ENCODE measurements around the gene DGKB.

Gene DGKB

DNA sequence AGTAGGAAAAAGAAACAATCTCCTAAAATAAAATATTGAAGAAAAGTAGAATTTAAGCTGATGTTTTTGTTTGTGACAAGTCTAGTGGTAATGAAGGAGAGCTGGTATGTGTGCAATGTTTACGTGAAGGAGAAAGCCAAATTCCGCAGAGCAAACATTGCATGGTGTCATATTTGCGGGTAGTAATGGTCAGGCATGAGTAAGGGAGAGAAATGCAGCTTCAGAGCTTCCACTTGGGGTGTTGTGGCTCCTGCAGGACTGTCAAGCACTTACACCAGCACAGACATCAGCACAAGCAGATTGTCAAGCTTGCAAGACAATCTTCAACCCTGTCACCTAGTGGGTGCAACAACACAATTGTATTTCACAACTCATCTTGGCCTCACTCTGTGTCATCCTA lies 776.6 kb downstream of the DGKB start:
- no peak for DNase-seq (ENCODE audit: low read depth)
- H3K4me3 ChIP-seq (ENCODE audit: low read depth, low read length): no peak overlapping the region
- TF ChIP-seq, protein P1, sequence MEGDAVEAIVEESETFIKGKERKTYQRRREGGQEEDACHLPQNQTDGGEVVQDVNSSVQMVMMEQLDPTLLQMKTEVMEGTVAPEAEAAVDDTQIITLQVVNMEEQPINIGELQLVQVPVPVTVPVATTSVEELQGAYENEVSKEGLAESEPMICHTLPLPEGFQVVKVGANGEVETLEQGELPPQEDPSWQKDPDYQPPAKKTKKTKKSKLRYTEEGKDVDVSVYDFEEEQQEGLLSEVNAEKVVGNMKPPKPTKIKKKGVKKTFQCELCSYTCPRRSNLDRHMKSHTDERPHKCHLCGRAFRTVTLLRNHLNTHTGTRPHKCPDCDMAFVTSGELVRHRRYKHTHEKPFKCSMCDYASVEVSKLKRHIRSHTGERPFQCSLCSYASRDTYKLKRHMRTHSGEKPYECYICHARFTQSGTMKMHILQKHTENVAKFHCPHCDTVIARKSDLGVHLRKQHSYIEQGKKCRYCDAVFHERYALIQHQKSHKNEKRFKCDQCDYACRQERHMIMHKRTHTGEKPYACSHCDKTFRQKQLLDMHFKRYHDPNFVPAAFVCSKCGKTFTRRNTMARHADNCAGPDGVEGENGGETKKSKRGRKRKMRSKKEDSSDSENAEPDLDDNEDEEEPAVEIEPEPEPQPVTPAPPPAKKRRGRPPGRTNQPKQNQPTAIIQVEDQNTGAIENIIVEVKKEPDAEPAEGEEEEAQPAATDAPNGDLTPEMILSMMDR (IDR thresholded peaks at IDR 0.05; ENCODE audit: low read depth, low read length, missing control alignments): no peak

DNA sequence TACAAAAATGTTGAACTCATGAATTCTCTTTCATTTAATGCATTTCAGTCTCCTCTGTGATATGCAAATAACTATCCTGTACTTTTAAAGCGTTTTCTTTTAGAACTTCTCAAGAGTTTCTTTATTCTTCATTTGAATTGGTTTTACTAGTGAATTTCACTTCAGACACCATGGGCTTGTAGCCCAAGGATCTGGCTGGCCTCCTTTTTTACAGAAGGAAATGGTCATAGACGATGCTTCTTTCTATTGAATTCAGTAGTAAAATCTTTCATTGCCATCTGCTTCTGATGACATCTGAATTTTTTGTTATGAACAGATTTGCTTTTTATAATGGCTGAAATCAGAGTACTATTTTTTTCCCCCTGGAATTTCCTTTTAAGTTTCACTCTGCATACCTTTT lies 777.8 kb downstream of the DGKB start:
- no peak overlapping the region for H3K4me3 ChIP-seq (ENCODE audit: low read depth, low read length)
- DNase-seq (ENCODE audit: low read depth): no peak
- TF ChIP-seq, protein P1 (IDR thresholded peaks at IDR 0.05; ENCODE audit: low read depth, low read length, missing control alignments): no peak

DNA sequence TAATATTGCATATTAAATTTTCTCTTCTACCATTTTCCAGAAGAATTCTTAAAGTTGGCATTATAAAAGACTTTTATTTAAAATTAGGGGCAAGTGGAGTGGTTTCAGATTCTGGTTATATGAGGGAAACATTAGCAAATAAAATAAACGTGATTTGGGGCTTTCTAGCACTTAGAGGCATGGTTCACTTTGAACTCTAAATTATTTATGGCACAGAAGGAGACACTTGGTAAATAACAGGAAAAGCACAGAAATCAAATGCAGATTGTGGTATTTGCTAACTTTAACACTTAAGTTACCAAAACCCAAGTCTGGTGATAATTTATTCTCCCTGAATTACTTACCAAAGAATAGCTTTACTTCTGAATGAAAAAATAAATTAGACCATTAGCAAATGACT lies 778.6 kb downstream of the DGKB start:
- no peak for DNase-seq (ENCODE audit: low read depth)
- H3K4me3 ChIP-seq (ENCODE audit: low read depth, low read length): no peak overlapping the region
- TF ChIP-seq, protein P1 (IDR thresholded peaks at IDR 0.05; ENCODE audit: low read depth, low read length, missing control alignments): no peak

DNA sequence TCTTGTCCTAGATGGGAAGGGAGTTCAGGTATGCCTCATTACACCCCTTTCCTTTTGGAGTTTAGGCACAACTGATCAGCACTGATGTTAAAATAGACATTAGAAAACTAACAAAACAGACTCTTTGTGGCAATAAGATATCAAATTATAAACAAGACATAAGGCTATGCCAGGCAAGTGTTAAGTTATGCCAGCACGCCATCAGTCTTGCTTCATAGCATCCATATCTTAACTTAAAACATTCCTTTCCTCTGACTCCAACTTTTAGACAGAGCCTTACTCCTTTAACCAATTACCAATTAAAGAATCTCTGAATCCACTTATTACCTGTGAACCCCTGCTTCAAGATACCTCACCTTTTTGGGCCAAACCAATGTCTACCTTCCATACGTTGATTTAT lies 786.9 kb downstream of the DGKB start:
- no peak for DNase-seq (ENCODE audit: low read depth)
- no peak overlapping the region for H3K4me3 ChIP-seq (ENCODE audit: low read depth, low read length)
- TF ChIP-seq, protein P1 (IDR thresholded peaks at IDR 0.05; ENCODE audit: low read depth, low read length, missing control alignments): no peak

DNA sequence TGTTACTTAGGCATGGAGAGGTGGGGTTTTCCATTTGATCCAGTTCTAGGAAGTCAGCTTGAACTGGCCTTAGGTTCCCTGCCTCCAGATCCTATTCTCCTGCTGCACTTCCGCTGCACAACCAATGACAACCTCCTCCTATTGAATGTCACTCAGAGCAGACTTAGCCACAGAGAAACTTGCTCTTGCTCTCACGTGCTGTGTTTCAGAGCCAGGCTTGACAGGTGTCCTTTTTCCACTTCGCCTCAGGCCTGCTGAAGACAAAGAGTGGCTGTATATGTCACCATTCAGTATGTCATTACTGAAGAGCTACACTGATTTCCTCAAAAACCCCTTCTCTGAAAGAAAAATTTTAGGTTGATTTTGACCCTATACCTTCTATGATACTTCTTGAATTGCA lies 797.7 kb downstream of the DGKB start:
- no peak for DNase-seq (ENCODE audit: low read depth)

DNA sequence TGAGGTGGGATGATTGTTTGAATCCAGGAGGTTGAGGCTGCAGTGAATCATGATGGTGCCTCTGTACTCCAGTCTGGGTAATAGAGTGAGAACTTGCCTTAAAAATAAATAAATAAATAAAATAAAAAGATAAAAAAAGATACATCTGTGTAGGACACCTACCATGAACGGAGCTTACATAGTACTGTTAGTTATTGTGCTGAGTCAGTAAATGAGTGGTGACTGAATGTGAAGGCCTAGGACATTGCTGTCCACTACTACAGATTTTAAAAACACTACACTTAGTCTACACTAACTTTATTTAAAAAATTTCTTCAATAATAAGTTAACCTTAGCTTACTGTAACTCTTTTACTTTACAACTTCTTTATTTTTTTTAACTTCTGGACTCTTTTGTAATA lies 806.4 kb downstream of the DGKB start:
- no peak for DNase-seq (ENCODE audit: low read depth)
- TF ChIP-seq, protein P1 (IDR thresholded peaks at IDR 0.05; ENCODE audit: low read depth, low read length, missing control alignments): no peak
- no peak overlapping the region for H3K4me3 ChIP-seq (ENCODE audit: low read depth, low read length)

More for the DNA sequence above, 797.7 kb downstream of the DGKB start:
- TF ChIP-seq, protein P1 (IDR thresholded peaks at IDR 0.05; ENCODE audit: low read depth, low read length, missing control alignments): no peak
- no peak overlapping the region for H3K4me3 ChIP-seq (ENCODE audit: low read depth, low read length)

DNA sequence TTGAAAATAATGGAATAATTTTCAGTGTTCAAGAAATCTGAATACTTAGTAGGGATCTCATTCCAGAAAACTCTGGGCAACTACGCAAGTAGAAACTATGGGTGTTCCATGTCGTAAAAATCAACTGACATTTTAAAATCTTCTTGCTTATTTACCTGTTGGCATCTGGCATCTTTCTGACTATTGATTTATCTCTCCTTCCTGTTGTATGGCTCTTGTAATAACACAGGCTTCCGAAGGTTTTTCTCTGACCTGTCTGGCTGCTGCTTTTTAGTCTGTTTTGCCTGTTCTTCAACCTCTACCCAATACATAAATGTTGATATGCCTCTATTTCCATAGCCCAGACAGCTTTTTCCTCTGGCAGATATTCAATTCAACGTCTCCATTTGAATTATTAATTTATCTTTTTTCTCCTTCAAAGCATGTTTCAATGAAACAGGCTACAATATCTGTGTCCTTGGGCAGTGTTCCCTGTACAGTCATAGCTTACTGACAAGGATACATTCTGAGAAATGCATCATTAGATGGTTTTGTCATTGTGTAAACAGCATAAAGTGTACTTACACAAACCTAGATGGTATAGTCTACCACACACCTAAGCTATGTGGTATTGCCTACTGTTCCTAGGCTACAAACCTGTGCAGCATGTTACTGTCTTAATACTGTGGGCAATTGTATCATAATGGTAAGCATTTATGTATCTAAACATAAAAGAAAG lies 807.2 kb downstream of the DGKB start:
- DNase-seq (ENCODE audit: low read depth): no peak
- H3K4me3 ChIP-seq (ENCODE audit: low read depth, low read length): no peak overlapping the region
- TF ChIP-seq, protein P1 (IDR thresholded peaks at IDR 0.05; ENCODE audit: low read depth, low read length, missing control alignments): no peak

Measured in GM12864 (cell line).